Smooth muscle cell (in vitro differentiated cells): Measurements from ENCODE around the gene ABCG1. TPM values are rescaled to one million over a fixed set of nuclear protein-coding genes. Genes with fewer than 3 reads are reported as not detected.

ENCODE experiments used
- DNase-seq: peaks from one replicate; lab custom pipeline; 2025; ENCODE audit not compliant: unreplicated experiment; lab: John Stamatoyannopoulos, UW
- H2AFZ ChIP-seq: fragments of 200-600 bp; sonication (generic); 2 replicates; pipeline ENCODE4 v1.6.0; 2016; ENCODE audit warnings: antibody characterized with exemption, low read depth, mild to moderate bottlenecking
- H3F3A ChIP-seq: fragments of 200-600 bp; sonication (generic); 2 replicates; pipeline ENCODE4 v1.6.0; 2017; ENCODE audit warnings: antibody characterized with exemption, low read depth
- H3K27ac ChIP-seq: fragments of 200-600 bp; sonication (generic); 2 replicates; pipeline ENCODE4 v1.5.1; 2016; ENCODE audit warnings: low read depth, mild to moderate bottlenecking
- H3K27me3 ChIP-seq: fragments of 200-600 bp; sonication (generic); 2 replicates; pipeline ENCODE4 v1.6.1; 2016; ENCODE audit warnings: low read depth, mild to moderate bottlenecking
- H3K36me3 ChIP-seq: fragments of 200-600 bp; sonication (generic); 2 replicates; pipeline ENCODE4 v1.5.1; 2016; ENCODE audit warnings: low read depth
- H3K4me1 ChIP-seq: fragments of 200-600 bp; sonication (generic); 2 replicates; pipeline ENCODE4 v1.5.1; 2016; ENCODE audit warnings: low read depth
- H3K4me2 ChIP-seq: fragments of 200-600 bp; sonication (generic); 2 replicates; pipeline ENCODE4 v1.6.0; 2016; ENCODE audit warnings: mild to moderate bottlenecking
- H3K4me3 ChIP-seq: fragments of 200-600 bp; sonication (generic); 2 replicates; pipeline ENCODE4 v1.5.1; 2016; ENCODE audit warnings: mild to moderate bottlenecking
- H3K79me2 ChIP-seq: fragments of 200-600 bp; sonication (generic); 2 replicates; pipeline ENCODE4 v1.6.0; 2016; ENCODE audit warnings: low read depth, mild to moderate bottlenecking
- H3K9ac ChIP-seq: fragments of 200-600 bp; sonication (generic); 2 replicates; pipeline ENCODE4 v1.6.0; 2016; ENCODE audit warnings: low read depth
- H3K9me3 ChIP-seq: fragments of 200-600 bp; sonication (generic); replicated peaks from 2 replicates; pipeline ENCODE4 v1.5.1; 2016; ENCODE audit warnings: low read depth
- H4K20me1 ChIP-seq: fragments of 200-600 bp; sonication (generic); 2 replicates; pipeline ENCODE4 v1.6.0; 2016; ENCODE audit warnings: low read depth
- CTCF ChIP-seq: fragments of 200-600 bp; sonication (generic); IDR thresholded peaks from 2 replicates; pipeline ENCODE4 v1.5.1; 2017; ENCODE audit warnings: borderline replicate concordance, mild to moderate bottlenecking, antibody characterized with exemption; ENCODE audit not compliant: insufficient read depth, poor library complexity, severe bottlenecking
- WGBS: methylation state at CpG from one replicate; pipeline ENCODE4 v1.1.7; 2016; ENCODE audit warnings: low lambda C conversion rate; 5-methylcytosine and 5-hydroxymethylcytosine counted together
- polyA plus RNA-seq: library from polyadenylated mRNA; unstranded; fragments of >200 nt; fragmentation: Nextera tagmentation; extraction: Ambion mirVana; gene quantifications from 2 replicates; pipeline ENCODE4 v1.2.1, GENCODE V29; 2016
- total RNA-seq: library from RNA; depleted of rRNA; stranded (reverse); fragments of >200 nt; gene quantifications from 2 replicates; pipeline ENCODE4 v1.2.3, GENCODE V29; 2014

The ABCG1 gene
- total and polyA plus RNA-seq, 2 experiments from 2014 or later, result 0.55 to 2.9 TPM

- no peaks in the 10 kb centered on the region for H3K79me2 ChIP-seq
- no peak overlapping the region for H2AFZ ChIP-seq
- H3K4me1 ChIP-seq, result no peaks in the 10 kb centered on the region
- H3K4me3 ChIP-seq, result no peak overlapping the region
- no peak overlapping the region for H3K9ac ChIP-seq
- no peak for DNase-seq
- H3K4me2 ChIP-seq, result no peak overlapping the region
- H4K20me1 ChIP-seq, result no peaks in the 10 kb centered on the region
- no peaks in the 10 kb centered on the region for H3K9me3 ChIP-seq
- TF ChIP-seq CTCF, result no peak
- no peaks in the 10 kb centered on the region for H3K27me3 ChIP-seq
- H3F3A ChIP-seq, result no peaks in the 10 kb centered on the region
- 91% methylated on average over 6 of the region's 6 CpGs for WGBS
- no peak overlapping the region for H3K27ac ChIP-seq
- H3K36me3 ChIP-seq, result no peaks in the 10 kb centered on the region
Observed at GRCh38 chr21:42324896-42325295, 106.0 kb downstream of the ABCG1 start.

- H3K9ac ChIP-seq, result no peak overlapping the region
- H3K9me3 ChIP-seq, result no peaks in the 10 kb centered on the region
- H3K27me3 ChIP-seq, result no peaks in the 10 kb centered on the region
- H3K4me3 ChIP-seq, result no peak overlapping the region
- H3K4me1 ChIP-seq, result peaks cover 2% of the 10 kb centered on the region
- no peak for TF ChIP-seq CTCF
- no peak for DNase-seq
- H4K20me1 ChIP-seq, result no peaks in the 10 kb centered on the region
- H3K4me2 ChIP-seq, result no peak overlapping the region
- H3F3A ChIP-seq, result no peaks in the 10 kb centered on the region
- no peak overlapping the region for H3K27ac ChIP-seq
- no peak overlapping the region for H2AFZ ChIP-seq
- H3K79me2 ChIP-seq, result no peaks in the 10 kb centered on the region
- H3K36me3 ChIP-seq, result no peaks in the 10 kb centered on the region
- WGBS, result 91% methylated on average over 4 of the region's 4 CpGs
Observed at GRCh38 chr21:42330380-42331371, 111.7 kb downstream of the ABCG1 start.

GRCh38 chr21:42331660-42332059, 112.7 kb downstream of the ABCG1 start:
- Histone ChIP-seq H4K20me1 (no peaks in the 10 kb centered on the region), H2AFZ (no peak overlapping the region), H3K9ac (no peak overlapping the region), H3K4me2 (no peak overlapping the region), H3K27me3 (no peaks in the 10 kb centered on the region), H3K4me1 (peaks cover 10% of the 10 kb centered on the region), H3K36me3 (no peaks in the 10 kb centered on the region), H3K4me3 (no peak overlapping the region), H3K9me3 (no peaks in the 10 kb centered on the region), H3K79me2 (no peaks in the 10 kb centered on the region), H3F3A (no peaks in the 10 kb centered on the region), H3K27ac (no peak overlapping the region)
- DNase-seq, result no peak
- TF ChIP-seq CTCF, result no peak
